ENCODE data around the gene KXD1. TPM values are rescaled to one million over a fixed set of nuclear protein-coding genes. Genes with fewer than 3 reads are reported as not detected.

The KXD1 gene
- total and polyA plus RNA-seq, 2 donors (not counting 1 experiment from before 2014, with no cell fraction given), result 90.0 to 166 TPM

- Histone ChIP-seq H2AFZ (ENCODE audit: insufficient read depth, low read depth, low read length, poor library complexity, severe bottlenecking) (peak within 1 kb of the TSS; percentile 83), H4K20me1 (ENCODE audit: control insufficient read depth, insufficient read depth, low read length, poor library complexity, severe bottlenecking) (no peaks in the 10 kb centered on the region), H3K9me3 (ENCODE audit: control extremely low read depth in 1 of 3, control insufficient read depth in 2 of 3, insufficient read depth in 1 of 3, low read length in 2 of 3) (no peaks in the 10 kb centered on the region), H3K4me1 (ENCODE audit: control insufficient read depth in 2 of 2, insufficient read depth in 2 of 2, low read length in 2 of 2) (peaks cover 14 to 20% of the 10 kb centered on the region in 2 donors), H3K27ac (ENCODE audit: low read length in 2 of 2) (peak within 1 kb of the TSS; percentile 54 to 64), H3K4me3 (ENCODE audit: control extremely low read depth in 1 of 5, extremely low read depth in 1 of 5, insufficient read depth in 1 of 5, low read depth in 2 of 5, low read length in 4 of 5) (peak within 1 kb of the TSS; percentile 51 to 76 (median 68)), H3K36me3 (replicated peaks in 1 of 2; ENCODE audit: control extremely low read depth in 1 of 2, control insufficient read depth in 1 of 2, extremely low read depth in 1 of 2, insufficient read depth in 2 of 2, low read length in 1 of 2) (peaks cover 0 to 21% of the 10 kb centered on the region in 2 experiments), H3K79me2 (ENCODE audit: control insufficient read depth, insufficient read depth, low read length) (peaks cover 20% of the 10 kb centered on the region), H3K4me2 (replicated peaks; ENCODE audit: low read depth, low read length, poor library complexity, severe bottlenecking) (peak within 1 kb of the TSS; percentile 91), H3K9ac (ENCODE audit: low read length) (peak within 1 kb of the TSS; percentile 69), H3K27me3 (replicated peaks in 1 of 4; ENCODE audit: control extremely low read depth in 1 of 4, control insufficient read depth in 3 of 4, insufficient read depth in 4 of 4, low read length in 3 of 4) (no peaks in the 10 kb centered on the region)
- peak; percentile 98 for ATAC-seq (ENCODE audit: low read depth)
- DNase-seq, result peak; percentile 92
- H3K27me3 Mint-ChIP-seq, result no peaks in the 10 kb centered on the region
- peaks cover 20% of the 10 kb centered on the region for H3K4me1 Mint-ChIP-seq
- intact Hi-C loops (cut with micrococcal nuclease), result loop anchor here (1.0 to 5.0 kb wide), 2 partner anchors 21 to 44 kb away; partner anchors contain the start of genes ELL and REX1BD
- CTCF ChIA-PET, result interaction anchor here (0.5 to 2.0 kb wide), 2 partner anchors 14 to 44 kb away, joined by 3 to 11 read pairs; partner anchors contain the start of gene KXD1
- under 1% methylated on average over 63 of the region's 86 CpGs for WGBS (ENCODE audit: insufficient coverage)
- TF ChIP-seq EZH2 (IDR thresholded peaks at IDR 0.05; ENCODE audit: borderline replicate concordance, insufficient read depth, low read depth, low read length, poor library complexity, severe bottlenecking) (no peak), CTCF (IDR thresholded peaks at IDR 0.05) (no peak)
- H3K9me3 Mint-ChIP-seq (ENCODE audit: insufficient read depth), result no peaks in the 10 kb centered on the region
- peak within 1 kb of the TSS; percentile 96 for H3K4me3 Mint-ChIP-seq
- POLR2A ChIA-PET, result interaction anchor here (0.6 to 3.4 kb wide), 8 partner anchors 14 to 1016 kb away, joined by 3 to 32 read pairs (median 7); partner anchors contain the start of genes ELL, KXD1, REX1BD and UBA52
- H3K27ac Mint-ChIP-seq, result peak within 1 kb of the TSS; percentile 96
Measured at GRCh38 chr19:18542941-18543813, 14.5 kb upstream of the KXD1 start, which contains the start of gene FKBP8. FKBP8 (minus strand) TSS chr19:18543573; CDS start chr19:18541970, 1,603 bp downstream.

Data from B cell (primary cell).